Measurements from ENCODE around the gene CHPF2. TPM values are rescaled to one million over a fixed set of nuclear protein-coding genes. Genes with fewer than 3 reads are reported as not detected.

The CHPF2 gene
- total RNA-seq, 2 donors from 2014 or later: 36.2 to 42.7 TPM

- no peaks in the 10 kb centered on the region for H3K4me1 ChIP-seq
- H3K27me3 ChIP-seq: peaks cover 10% of the 10 kb centered on the region
- intact Hi-C loops (cut with DNase I): no loop called here
- H3K27ac ChIP-seq: no peak overlapping the region
- H3K36me3 ChIP-seq: no peaks in the 10 kb centered on the region
- H3K9me3 ChIP-seq: no peaks in the 10 kb centered on the region
- DNase-seq: no peak
- no peak for TF ChIP-seq CTCF (IDR thresholded peaks at IDR 0.05)
- no peak overlapping the region for H3K4me3 ChIP-seq
- H3K9ac ChIP-seq (ENCODE audit: low read depth in 2 of 2, low read length in 2 of 2): no peak overlapping the region
Observed at GRCh38 chr7:151256410-151257045, 24.2 kb downstream of the CHPF2 start.

- Histone ChIP-seq H3K4me3 (no peak overlapping the region), H3K9me3 (no peaks in the 10 kb centered on the region), H3K4me1 (no peaks in the 10 kb centered on the region), H3K27ac (no peak overlapping the region), H3K36me3 (no peaks in the 10 kb centered on the region), H3K9ac (ENCODE audit: low read depth in 2 of 2, low read length in 2 of 2) (no peak overlapping the region), H3K27me3 (peaks cover 6% of the 10 kb centered on the region)
- intact Hi-C loops (cut with DNase I): no loop called here
- no peak for TF ChIP-seq CTCF (IDR thresholded peaks at IDR 0.05)
- no peak for DNase-seq
Observed at GRCh38 chr7:151257990-151258389, 25.7 kb downstream of the CHPF2 start.

- Histone ChIP-seq H3K27ac (no peak overlapping the region), H3K9me3 (no peaks in the 10 kb centered on the region), H3K4me3 (no peak overlapping the region), H3K27me3 (peaks cover 3% of the 10 kb centered on the region), H3K36me3 (no peaks in the 10 kb centered on the region), H3K9ac (ENCODE audit: low read depth in 2 of 2, low read length in 2 of 2) (no peak overlapping the region), H3K4me1 (no peaks in the 10 kb centered on the region)
- no peak for TF ChIP-seq CTCF (IDR thresholded peaks at IDR 0.05)
- DNase-seq: no peak
- intact Hi-C loops (cut with DNase I): no loop called here
Observed at GRCh38 chr7:151260471-151260870, 28.2 kb downstream of the CHPF2 start.

GRCh38 chr7:151260883-151261282 lies 28.6 kb downstream of the CHPF2 start:
- no peak for DNase-seq
- intact Hi-C loops (cut with DNase I): no loop called here

GRCh38 chr7:151261529-151261928 lies 29.2 kb downstream of the CHPF2 start:
- H3K27ac ChIP-seq: no peak overlapping the region
- TF ChIP-seq CTCF (IDR thresholded peaks at IDR 0.05): no peak
- no peaks in the 10 kb centered on the region for H3K9me3 ChIP-seq
- H3K4me1 ChIP-seq: no peaks in the 10 kb centered on the region
- H3K9ac ChIP-seq (ENCODE audit: low read depth in 2 of 2, low read length in 2 of 2): no peak overlapping the region
- intact Hi-C loops (cut with DNase I): no loop called here
- no peaks in the 10 kb centered on the region for H3K36me3 ChIP-seq
- H3K4me3 ChIP-seq: no peak overlapping the region
- no peak for DNase-seq
- peaks cover 3% of the 10 kb centered on the region for H3K27me3 ChIP-seq

More at GRCh38 chr7:151260883-151261282, 28.6 kb downstream of the CHPF2 start:
- no peaks in the 10 kb centered on the region for H3K36me3 ChIP-seq
- H3K9me3 ChIP-seq: no peaks in the 10 kb centered on the region
- H3K27ac ChIP-seq: no peak overlapping the region
- no peak overlapping the region for H3K9ac ChIP-seq (ENCODE audit: low read depth in 2 of 2, low read length in 2 of 2)
- H3K4me1 ChIP-seq: no peaks in the 10 kb centered on the region
- peaks cover 3% of the 10 kb centered on the region for H3K27me3 ChIP-seq
- no peak for TF ChIP-seq CTCF (IDR thresholded peaks at IDR 0.05)
- no peak overlapping the region for H3K4me3 ChIP-seq

All from colonic mucosa (tissue), 4 donors.